ENCODE measurements around the gene RYR2. TPM values are rescaled to one million over a fixed set of nuclear protein-coding genes. Genes with fewer than 3 reads are reported as not detected.
"Not testable (repeated sequence)": the region's sequence is repeated elsewhere in the genome, so short reads cannot be mapped to it uniquely, and the experiment has no call there.

RYR2 gene
- total and polyA plus RNA-seq, 2 donors, result 0.21 to 0.38 TPM

DNA sequence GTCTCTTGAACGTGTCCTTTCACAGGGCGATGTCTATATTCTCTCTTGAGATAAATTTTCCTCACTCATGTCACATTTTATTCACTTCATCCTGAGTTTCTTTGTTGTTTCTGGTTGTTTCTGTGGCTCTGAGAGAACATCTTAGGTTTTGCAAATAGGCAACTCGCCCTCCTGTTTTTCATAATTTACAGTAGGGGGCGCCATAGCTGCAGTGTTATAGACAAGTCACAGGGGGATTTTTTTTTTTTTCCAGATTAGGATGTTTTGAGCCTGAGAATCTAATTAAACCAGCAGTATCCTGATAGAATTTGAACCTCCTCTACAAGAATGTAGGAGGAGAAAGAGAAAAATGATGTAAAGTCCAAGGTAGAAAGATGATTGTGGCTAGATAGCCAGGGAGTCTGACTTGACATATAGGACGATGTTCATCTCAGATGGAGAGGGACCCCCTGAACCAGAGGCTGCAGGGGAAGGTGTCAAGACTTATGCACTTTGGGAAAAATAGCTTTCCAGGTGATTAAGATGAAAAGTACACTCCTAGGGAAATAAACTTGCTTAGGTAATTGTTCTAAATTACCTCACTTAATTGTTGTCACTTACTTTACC lies 772.4 kb downstream of the RYR2 start:
- H3K9me3 ChIP-seq (ENCODE audit: control insufficient read depth in 2 of 2, insufficient read depth in 1 of 2, low read length in 1 of 2), result no peaks in the 10 kb centered on the region
- H3K36me3 ChIP-seq (ENCODE audit: control insufficient read depth in 2 of 2, insufficient read depth in 2 of 2, low read length in 1 of 2), result no peaks in the 10 kb centered on the region
- no peak overlapping the region for H3K4me3 ChIP-seq (ENCODE audit: low read length in 2 of 2)
- no peak overlapping the region for H3K27ac ChIP-seq (ENCODE audit: low read depth in 1 of 2, low read length in 1 of 2)
- no peaks in the 10 kb centered on the region for H3K4me1 ChIP-seq (ENCODE audit: control insufficient read depth in 2 of 2, insufficient read depth in 2 of 2, low read length in 2 of 2)
- no peaks in the 10 kb centered on the region for H3K27me3 ChIP-seq (ENCODE audit: control insufficient read depth in 2 of 2, insufficient read depth in 1 of 2, low read length in 1 of 2)
- WGBS, result 47% methylated on average over 5 of the region's 5 CpGs
- DNase-seq (ENCODE audit: low read depth in 6 of 9, low spot score in 9 of 9), result peak in 1 of 9 donors; percentile 4

DNA sequence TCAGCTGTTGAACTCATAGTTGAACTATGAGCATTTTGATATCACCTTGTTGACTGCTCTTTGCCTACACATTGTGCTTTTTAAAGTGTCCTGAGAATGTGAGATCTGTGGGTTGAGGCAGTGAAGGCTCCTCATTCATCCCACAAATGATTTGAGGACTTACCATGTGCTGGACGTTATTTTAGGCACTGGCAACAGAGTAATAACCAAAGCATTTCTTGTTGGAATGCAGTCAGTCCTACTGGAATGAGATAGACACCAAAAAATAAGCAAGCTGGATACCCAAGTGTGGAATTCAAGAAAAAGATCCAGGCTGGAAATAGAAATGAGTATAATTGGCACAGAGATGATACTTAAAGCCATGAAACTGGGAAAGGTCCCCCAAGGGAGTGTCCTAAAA lies 775.3 kb downstream of the RYR2 start:
- Histone ChIP-seq H3K4me3 (ENCODE audit: low read length in 2 of 2) (no peak overlapping the region), H3K27ac (ENCODE audit: low read depth in 1 of 2, low read length in 1 of 2) (no peak overlapping the region), H3K9me3 (ENCODE audit: control insufficient read depth in 2 of 2, insufficient read depth in 1 of 2, low read length in 1 of 2) (no peaks in the 10 kb centered on the region), H3K36me3 (ENCODE audit: control insufficient read depth in 2 of 2, insufficient read depth in 2 of 2, low read length in 1 of 2) (no peaks in the 10 kb centered on the region), H3K4me1 (ENCODE audit: control insufficient read depth in 2 of 2, insufficient read depth in 2 of 2, low read length in 2 of 2) (no peaks in the 10 kb centered on the region), H3K27me3 (ENCODE audit: control insufficient read depth in 2 of 2, insufficient read depth in 1 of 2, low read length in 1 of 2) (no peaks in the 10 kb centered on the region)
- 68% methylated on average over 1 of the region's 1 CpG for WGBS
- DNase-seq (ENCODE audit: low read depth in 6 of 9, low spot score in 9 of 9), result no peak

DNA sequence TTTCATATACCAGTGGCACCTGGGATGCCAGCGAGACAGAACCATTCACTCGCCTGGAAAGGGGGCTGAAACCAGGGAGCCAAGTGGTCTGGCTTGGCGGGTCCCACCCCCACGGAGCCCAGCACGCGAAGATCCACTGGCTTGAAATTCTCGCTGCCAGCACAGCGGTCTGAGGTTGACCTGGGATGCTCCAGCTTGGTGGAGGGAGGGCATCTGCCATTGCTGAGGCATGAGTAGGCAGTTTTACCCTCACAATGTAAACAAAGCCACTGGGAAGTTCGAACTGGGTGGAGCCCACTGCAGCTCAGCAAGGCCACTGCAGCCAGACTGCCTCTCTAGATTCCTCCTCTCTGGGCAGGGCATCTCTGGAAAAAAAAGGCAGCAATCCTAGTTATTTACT lies 778.6 kb downstream of the RYR2 start:
- 76% methylated on average over 9 of the region's 9 CpGs for WGBS
- not testable (repeated sequence) for DNase-seq (ENCODE audit: low read depth in 6 of 9, low spot score in 9 of 9)

DNA sequence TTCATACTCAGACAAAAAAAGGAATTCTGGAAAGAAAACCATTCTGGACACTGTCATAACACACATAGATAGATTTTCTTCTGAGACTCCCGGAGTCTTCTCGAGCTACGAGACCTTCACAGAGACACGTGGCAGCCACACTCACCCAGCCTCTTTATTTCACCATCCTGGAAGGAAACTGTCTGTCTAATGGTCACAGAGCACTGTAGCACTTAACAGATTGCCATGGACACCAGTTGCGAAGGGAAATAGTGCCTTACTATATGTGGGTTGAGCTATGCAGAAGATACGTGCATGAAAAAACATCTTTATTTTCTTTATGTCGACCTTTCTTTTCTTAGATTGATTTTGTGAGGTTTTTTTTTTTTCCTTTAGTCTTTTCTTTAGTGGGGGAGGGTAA lies 790.9 kb downstream of the RYR2 start:
- H3K4me1 ChIP-seq (ENCODE audit: control insufficient read depth in 2 of 2, insufficient read depth in 2 of 2, low read length in 2 of 2), result no peaks in the 10 kb centered on the region
- no peak for DNase-seq (ENCODE audit: low read depth in 6 of 9, low spot score in 9 of 9)

More for the DNA sequence above, 778.6 kb downstream of the RYR2 start:
- H3K27me3 ChIP-seq (ENCODE audit: control insufficient read depth in 2 of 2, insufficient read depth in 1 of 2, low read length in 1 of 2); H3K9me3 ChIP-seq (ENCODE audit: control insufficient read depth in 2 of 2, insufficient read depth in 1 of 2, low read length in 1 of 2); H3K36me3 ChIP-seq (ENCODE audit: control insufficient read depth in 2 of 2, insufficient read depth in 2 of 2, low read length in 1 of 2); H3K4me1 ChIP-seq (ENCODE audit: control insufficient read depth in 2 of 2, insufficient read depth in 2 of 2, low read length in 2 of 2); H3K4me3 ChIP-seq (ENCODE audit: low read length in 2 of 2); H3K27ac ChIP-seq (ENCODE audit: low read depth in 1 of 2, low read length in 1 of 2): not testable (repeated sequence)

DNA sequence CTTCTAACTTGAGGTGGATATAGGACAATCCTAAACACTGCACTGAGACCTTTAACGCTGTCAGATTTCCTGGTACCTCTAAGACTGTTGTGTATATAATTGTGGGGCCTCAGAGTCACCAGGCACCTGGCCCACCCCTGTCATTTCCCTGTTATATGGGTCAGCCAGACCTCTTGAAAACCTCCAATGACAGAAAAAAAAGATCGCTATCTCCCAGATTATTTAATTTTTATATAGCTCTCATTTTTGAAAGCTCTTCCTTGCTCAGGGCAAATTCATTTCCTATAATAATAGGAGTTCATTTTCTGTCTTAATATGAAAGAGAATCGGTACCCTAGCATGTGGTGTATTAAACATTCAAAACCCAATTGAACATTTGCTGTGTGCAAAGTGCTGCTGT lies 792.1 kb downstream of the RYR2 start:
- WGBS, result 91% methylated on average over 3 of the region's 3 CpGs
- Histone ChIP-seq H3K27me3 (ENCODE audit: control insufficient read depth in 2 of 2, insufficient read depth in 1 of 2, low read length in 1 of 2) (no peaks in the 10 kb centered on the region), H3K27ac (ENCODE audit: low read depth in 1 of 2, low read length in 1 of 2) (no peak overlapping the region), H3K4me3 (ENCODE audit: low read length in 2 of 2) (no peak overlapping the region), H3K4me1 (ENCODE audit: control insufficient read depth in 2 of 2, insufficient read depth in 2 of 2, low read length in 2 of 2) (no peaks in the 10 kb centered on the region), H3K9me3 (ENCODE audit: control insufficient read depth in 2 of 2, insufficient read depth in 1 of 2, low read length in 1 of 2) (peaks cover 0 to 4% of the 10 kb centered on the region in 2 donors), H3K36me3 (ENCODE audit: control insufficient read depth in 2 of 2, insufficient read depth in 2 of 2, low read length in 1 of 2) (no peaks in the 10 kb centered on the region)
- no peak for DNase-seq (ENCODE audit: low read depth in 6 of 9, low spot score in 9 of 9)

More for the DNA sequence above, 790.9 kb downstream of the RYR2 start:
- no peaks in the 10 kb centered on the region for H3K9me3 ChIP-seq (ENCODE audit: control insufficient read depth in 2 of 2, insufficient read depth in 1 of 2, low read length in 1 of 2)
- no peak overlapping the region for H3K4me3 ChIP-seq (ENCODE audit: low read length in 2 of 2)
- 81% methylated on average over 7 of the region's 7 CpGs for WGBS
- no peaks in the 10 kb centered on the region for H3K36me3 ChIP-seq (ENCODE audit: control insufficient read depth in 2 of 2, insufficient read depth in 2 of 2, low read length in 1 of 2)
- no peaks in the 10 kb centered on the region for H3K27me3 ChIP-seq (ENCODE audit: control insufficient read depth in 2 of 2, insufficient read depth in 1 of 2, low read length in 1 of 2)
- no peak overlapping the region for H3K27ac ChIP-seq (ENCODE audit: low read depth in 1 of 2, low read length in 1 of 2)

DNA sequence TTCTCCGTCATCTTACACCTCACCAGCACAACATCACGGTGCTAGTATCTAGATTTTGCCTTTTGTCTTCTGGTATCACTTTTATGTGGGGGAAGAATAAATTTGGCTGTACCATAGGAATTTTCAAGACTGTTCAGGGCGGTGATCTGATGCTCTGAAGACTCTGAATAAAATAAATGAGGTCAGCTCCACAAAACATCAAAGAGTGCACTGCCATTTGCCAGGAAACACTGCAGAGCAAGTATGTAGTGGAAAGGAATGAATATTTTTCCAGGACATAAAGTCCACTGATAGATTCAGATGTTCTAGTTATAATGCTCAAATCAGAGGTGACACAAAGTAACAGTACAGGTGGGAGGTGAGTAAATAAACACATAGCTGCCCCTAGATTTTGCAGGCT lies 792.5 kb downstream of the RYR2 start:
- Histone ChIP-seq H3K36me3 (ENCODE audit: control insufficient read depth in 2 of 2, insufficient read depth in 2 of 2, low read length in 1 of 2) (no peaks in the 10 kb centered on the region), H3K27ac (ENCODE audit: low read depth in 1 of 2, low read length in 1 of 2) (no peak overlapping the region), H3K4me1 (ENCODE audit: control insufficient read depth in 2 of 2, insufficient read depth in 2 of 2, low read length in 2 of 2) (no peaks in the 10 kb centered on the region), H3K4me3 (ENCODE audit: low read length in 2 of 2) (no peak overlapping the region), H3K9me3 (ENCODE audit: control insufficient read depth in 2 of 2, insufficient read depth in 1 of 2, low read length in 1 of 2) (peaks cover 0 to 7% of the 10 kb centered on the region in 2 donors), H3K27me3 (ENCODE audit: control insufficient read depth in 2 of 2, insufficient read depth in 1 of 2, low read length in 1 of 2) (no peaks in the 10 kb centered on the region)
- 90% methylated on average over 3 of the region's 3 CpGs for WGBS
- no peak for DNase-seq (ENCODE audit: low read depth in 6 of 9, low spot score in 9 of 9)

DNA sequence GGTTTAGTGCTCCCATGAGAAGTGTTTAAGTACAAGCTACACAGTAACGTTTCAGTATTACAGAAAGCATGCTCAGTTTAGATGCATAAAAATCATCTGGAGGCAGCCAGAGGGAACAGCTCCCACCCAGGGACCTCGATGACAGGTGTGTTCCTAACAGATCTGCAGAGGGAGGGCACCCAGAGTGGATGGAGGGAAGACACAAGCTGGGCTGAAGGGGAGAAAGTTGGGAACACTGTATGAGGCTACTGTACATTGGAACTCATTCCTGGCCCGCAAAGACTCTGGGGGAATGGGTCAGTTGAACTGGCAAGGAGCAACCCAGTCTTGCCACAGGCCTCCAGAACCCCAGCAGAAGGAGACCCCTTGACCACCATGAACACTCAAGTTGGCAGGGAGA lies 796.3 kb downstream of the RYR2 start:
- Histone ChIP-seq H3K9me3 (ENCODE audit: control insufficient read depth in 2 of 2, insufficient read depth in 1 of 2, low read length in 1 of 2) (peaks cover 0 to 7% of the 10 kb centered on the region in 2 donors), H3K27me3 (ENCODE audit: control insufficient read depth in 2 of 2, insufficient read depth in 1 of 2, low read length in 1 of 2) (no peaks in the 10 kb centered on the region), H3K27ac (ENCODE audit: low read depth in 1 of 2, low read length in 1 of 2) (no peak overlapping the region), H3K4me3 (ENCODE audit: low read length in 2 of 2) (no peak overlapping the region), H3K36me3 (ENCODE audit: control insufficient read depth in 2 of 2, insufficient read depth in 2 of 2, low read length in 1 of 2) (no peaks in the 10 kb centered on the region), H3K4me1 (ENCODE audit: control insufficient read depth in 2 of 2, insufficient read depth in 2 of 2, low read length in 2 of 2) (no peaks in the 10 kb centered on the region)
- WGBS, result 72% methylated on average over 3 of the region's 3 CpGs
- DNase-seq (ENCODE audit: low read depth in 6 of 9, low spot score in 9 of 9), result no peak

DNA sequence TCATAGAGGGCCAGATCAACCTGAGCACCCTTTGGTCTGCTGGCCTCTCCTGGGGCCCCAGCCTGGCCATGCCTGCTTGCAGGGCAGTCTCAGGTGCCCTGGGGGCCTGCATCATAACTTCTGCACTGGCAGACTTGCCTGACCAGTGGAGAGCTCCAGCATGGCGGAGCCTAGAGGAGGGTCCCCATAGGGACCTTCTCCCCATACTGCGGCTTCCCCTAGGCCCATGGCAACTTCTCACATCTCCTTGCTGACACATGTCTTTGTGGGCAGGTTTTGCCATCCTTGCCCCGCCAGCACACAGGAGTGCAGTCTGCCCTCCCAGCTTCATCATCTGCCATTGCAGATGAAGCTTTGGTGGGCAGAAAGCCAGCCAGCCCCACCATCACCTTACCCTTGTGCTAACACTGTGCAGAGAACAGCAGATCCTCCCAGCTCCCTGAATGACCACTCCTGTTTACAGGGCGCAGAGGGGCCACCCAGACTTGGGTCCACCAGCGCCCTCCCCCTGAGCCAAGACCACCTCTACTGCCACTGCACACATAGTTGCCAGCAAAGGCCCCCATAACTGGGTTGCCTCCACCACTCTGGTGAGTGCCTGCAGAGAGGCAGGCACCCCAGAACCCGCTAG lies 797.0 kb downstream of the RYR2 start:
- no peaks in the 10 kb centered on the region for H3K27me3 ChIP-seq (ENCODE audit: control insufficient read depth in 2 of 2, insufficient read depth in 1 of 2, low read length in 1 of 2)
- H3K27ac ChIP-seq (ENCODE audit: low read depth in 1 of 2, low read length in 1 of 2), result no peak overlapping the region
- 95% methylated on average over 6 of the region's 6 CpGs for WGBS
- no peak overlapping the region for H3K4me3 ChIP-seq (ENCODE audit: low read length in 2 of 2)
- H3K9me3 ChIP-seq (ENCODE audit: control insufficient read depth in 2 of 2, insufficient read depth in 1 of 2, low read length in 1 of 2), result peaks cover 0 to 7% of the 10 kb centered on the region in 2 donors
- no peak for DNase-seq (ENCODE audit: low read depth in 6 of 9, low spot score in 9 of 9)
- H3K4me1 ChIP-seq (ENCODE audit: control insufficient read depth in 2 of 2, insufficient read depth in 2 of 2, low read length in 2 of 2), result no peaks in the 10 kb centered on the region
- H3K36me3 ChIP-seq (ENCODE audit: control insufficient read depth in 2 of 2, insufficient read depth in 2 of 2, low read length in 1 of 2), result no peaks in the 10 kb centered on the region

DNA sequence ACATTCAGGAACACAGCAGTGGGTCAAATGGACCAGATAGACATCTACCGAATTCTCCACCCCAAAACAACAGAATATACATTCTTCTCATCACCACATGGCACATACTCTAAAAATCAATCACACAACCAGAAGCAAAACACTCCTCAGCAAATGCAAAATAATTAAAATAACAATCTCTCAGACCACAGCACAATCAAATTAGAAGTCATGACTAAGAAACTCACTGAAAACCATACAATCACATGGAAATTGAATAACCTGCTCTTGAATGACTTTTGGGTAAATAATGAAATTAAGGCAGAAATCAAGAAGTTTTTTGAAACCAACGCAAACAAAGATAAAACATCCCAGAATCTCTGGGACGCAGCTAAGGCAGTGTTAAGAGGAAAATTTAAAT lies 799.5 kb downstream of the RYR2 start:
- Histone ChIP-seq H3K27me3 (ENCODE audit: control insufficient read depth in 2 of 2, insufficient read depth in 1 of 2, low read length in 1 of 2) (no peaks in the 10 kb centered on the region), H3K36me3 (ENCODE audit: control insufficient read depth in 2 of 2, insufficient read depth in 2 of 2, low read length in 1 of 2) (no peaks in the 10 kb centered on the region), H3K9me3 (ENCODE audit: control insufficient read depth in 2 of 2, insufficient read depth in 1 of 2, low read length in 1 of 2) (peaks cover 0 to 7% of the 10 kb centered on the region in 2 donors), H3K27ac (ENCODE audit: low read depth in 1 of 2, low read length in 1 of 2) (no peak overlapping the region), H3K4me3 (ENCODE audit: low read length in 2 of 2) (no peak overlapping the region), H3K4me1 (ENCODE audit: control insufficient read depth in 2 of 2, insufficient read depth in 2 of 2, low read length in 2 of 2) (no peaks in the 10 kb centered on the region)
- 78% methylated on average over 3 of the region's 3 CpGs for WGBS
- DNase-seq (ENCODE audit: low read depth in 6 of 9, low spot score in 9 of 9), result no peak
